Ramos (cell line): ENCODE data around the gene KIF5A.

Experiments used
- in situ Hi-C: fragments of 300-500 bp; cut with MboI; formaldehyde crosslinking; loops from one replicate; pipeline ENCODE4 v1.14.3; 2022; ENCODE audit warnings: low sequenced_read_pairs; ENCODE audit not compliant: unreplicated experiment

The KIF5A gene

DNA sequence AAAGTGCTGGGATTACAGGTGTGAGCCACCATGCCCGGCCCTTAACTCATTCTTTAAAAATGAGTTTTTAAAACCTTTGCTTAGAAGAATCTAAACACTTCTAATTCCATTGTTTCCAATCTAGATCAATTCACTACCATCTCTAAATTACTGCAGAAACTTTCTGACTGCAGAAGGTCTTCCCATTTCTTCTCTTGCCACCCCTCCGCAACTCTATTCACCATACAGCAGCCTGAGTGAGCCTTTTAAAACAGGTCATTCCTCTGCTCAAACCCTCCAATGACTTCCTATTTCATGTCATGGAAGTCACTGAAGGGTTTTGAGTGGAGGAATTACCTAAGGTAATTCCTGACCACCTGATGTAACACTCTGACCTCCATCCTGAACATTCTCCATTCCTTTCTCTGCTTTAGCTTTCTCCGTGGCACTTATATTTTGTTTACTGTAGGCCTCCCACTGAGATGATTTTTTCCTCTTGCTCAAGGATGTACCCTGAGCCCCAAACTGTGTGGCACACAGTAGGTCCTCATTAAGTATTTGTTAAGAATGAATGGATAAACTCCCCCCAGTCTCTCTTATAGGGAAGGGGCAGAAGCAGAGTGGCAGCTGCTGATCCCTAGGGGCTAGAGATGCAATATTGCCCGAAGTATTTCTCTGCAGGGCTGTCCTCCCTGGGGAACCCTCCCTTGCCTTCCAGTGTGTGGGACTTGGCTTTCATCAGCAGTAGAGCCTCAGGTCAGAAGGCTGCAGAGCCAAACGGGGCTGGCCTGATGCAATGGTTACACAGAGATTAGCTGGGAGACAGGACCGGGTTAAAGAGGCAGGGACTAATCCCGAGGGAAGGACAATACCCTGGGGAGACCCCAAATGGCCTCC, 30.7 kb upstream of the KIF5A start:
- in situ Hi-C loops, result no loop called here

DNA sequence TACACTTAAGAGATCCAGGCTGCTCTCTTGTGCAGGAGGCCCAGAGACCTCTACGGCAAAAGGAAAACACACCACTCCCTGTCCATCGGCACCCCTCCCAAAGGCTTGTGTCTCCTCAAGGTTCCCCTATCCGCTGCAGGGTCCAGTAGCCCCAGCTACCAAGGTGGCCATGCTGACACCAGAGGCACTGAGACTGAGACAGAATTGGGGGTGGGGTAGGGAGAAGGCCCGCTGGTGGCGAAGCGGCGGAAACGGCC, 30.1 kb upstream of the KIF5A start:
- in situ Hi-C loops, result no loop called here

DNA sequence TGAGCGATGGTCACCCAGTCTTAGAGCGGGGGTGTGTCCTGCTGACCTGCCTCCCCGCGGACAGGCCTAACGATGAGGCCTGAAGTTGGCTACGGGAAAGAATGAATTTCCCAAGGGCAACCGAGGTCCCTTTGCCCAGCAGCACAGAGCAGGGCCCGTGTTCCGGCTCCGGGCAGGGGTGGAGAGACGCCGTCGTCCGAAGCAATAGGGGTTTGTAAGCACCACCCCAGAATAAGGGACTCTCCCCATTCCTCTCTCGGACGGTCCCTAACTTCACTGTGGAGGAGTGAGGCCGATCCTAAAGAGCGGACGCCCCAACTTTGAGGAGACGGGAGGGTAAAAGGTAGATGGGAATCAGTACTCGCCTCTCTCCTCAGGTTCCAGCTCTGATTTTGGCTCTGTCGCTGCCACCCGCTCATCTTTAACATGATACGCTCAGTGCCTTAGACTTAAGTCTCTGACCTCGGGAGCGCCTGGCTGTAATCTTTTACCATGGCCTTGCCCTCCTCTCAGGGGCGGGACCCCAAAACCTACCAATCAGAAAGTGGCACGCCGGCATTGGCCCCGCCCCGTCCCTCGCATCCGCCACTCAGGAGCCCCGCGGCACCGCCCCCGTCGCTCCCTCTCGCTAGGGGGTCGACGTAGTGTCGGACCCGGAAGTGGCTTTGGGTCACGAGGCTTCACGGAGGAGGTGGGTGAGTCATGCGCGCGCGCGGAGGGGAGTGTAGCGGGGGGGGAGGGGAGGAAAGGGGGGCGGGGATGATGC, 29.6 kb upstream of the KIF5A start, which contains the start of gene DDIT3:
Gene DDIT3 (minus strand): TSS at position 462 of the 766 bp plus-strand sequence. CDS start 3,108 bp downstream, outside the sequence.
- in situ Hi-C loops, result no loop called here

DNA sequence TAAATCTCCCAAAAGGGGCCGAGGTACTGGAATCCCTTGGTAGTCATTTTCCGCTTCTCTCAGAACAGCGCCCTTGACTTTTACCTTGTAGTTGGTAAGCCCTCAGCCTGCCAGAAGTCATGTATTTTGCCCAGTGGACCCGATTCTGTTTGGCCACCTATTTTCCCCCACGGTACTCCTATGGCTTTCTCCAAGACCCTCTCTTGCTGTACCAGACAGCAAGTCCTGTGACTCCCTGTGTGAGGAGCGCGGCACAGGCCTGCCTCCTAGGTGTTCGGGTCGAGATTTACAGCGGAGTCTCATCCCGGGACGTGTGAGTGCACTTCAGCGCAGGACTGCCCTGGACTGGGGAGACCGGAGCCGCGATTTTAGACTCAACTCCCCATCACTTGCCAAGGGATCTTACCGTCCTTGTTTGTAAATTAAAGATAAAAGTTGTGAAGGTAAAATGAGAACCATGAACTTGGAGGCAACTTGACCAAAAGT, 28.3 kb upstream of the KIF5A start:
- in situ Hi-C loops, result no loop called here

DNA sequence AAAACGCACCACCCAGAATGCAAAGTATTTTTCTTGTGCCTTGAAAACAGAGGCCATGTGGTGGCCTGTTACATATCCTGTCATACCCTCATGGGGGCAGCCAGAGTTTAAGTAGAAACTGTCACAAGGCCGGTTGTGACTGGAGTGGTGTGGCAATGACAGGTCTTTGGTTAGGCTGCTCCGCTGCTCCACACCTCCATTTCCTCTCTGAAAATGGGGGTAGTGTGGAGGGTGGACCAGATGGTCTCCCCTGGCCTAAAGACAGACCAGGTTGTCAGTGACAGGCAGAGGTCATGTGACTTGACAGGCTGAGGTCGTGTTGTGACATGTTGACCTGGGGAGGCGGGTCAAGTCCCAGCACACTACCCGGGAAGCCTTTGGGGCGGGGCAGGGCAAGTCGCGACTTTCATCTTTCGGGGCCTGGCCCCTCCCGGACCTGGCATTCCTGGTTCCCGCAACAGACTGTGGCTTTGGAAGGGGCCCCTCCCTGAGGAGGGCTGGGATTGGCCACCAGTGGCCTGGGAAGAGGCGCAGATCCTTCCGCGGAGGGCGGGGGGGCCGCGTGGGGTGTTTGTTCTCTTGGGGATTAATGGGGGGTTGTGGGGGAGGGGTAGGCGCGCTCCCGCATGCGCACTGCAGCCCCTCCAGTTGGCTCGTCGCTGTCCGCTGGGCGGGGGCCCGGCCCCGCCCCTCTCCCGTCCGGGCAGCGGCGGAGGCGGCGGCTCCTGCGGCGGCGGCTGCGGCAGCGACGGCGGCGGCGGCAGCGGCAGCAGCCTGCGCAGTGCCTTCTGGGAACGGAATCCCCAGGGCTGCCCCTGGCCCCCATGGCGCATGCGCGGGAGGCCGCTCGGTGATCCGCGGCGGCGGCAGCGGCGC, 27.6 kb upstream of the KIF5A start, which contains the start of gene MBD6:
Gene MBD6 (plus strand): TSS at position 814 of the 876 bp plus-strand sequence. CDS start 1,480 bp downstream, outside the sequence.
- in situ Hi-C loops, result no loop called here

DNA sequence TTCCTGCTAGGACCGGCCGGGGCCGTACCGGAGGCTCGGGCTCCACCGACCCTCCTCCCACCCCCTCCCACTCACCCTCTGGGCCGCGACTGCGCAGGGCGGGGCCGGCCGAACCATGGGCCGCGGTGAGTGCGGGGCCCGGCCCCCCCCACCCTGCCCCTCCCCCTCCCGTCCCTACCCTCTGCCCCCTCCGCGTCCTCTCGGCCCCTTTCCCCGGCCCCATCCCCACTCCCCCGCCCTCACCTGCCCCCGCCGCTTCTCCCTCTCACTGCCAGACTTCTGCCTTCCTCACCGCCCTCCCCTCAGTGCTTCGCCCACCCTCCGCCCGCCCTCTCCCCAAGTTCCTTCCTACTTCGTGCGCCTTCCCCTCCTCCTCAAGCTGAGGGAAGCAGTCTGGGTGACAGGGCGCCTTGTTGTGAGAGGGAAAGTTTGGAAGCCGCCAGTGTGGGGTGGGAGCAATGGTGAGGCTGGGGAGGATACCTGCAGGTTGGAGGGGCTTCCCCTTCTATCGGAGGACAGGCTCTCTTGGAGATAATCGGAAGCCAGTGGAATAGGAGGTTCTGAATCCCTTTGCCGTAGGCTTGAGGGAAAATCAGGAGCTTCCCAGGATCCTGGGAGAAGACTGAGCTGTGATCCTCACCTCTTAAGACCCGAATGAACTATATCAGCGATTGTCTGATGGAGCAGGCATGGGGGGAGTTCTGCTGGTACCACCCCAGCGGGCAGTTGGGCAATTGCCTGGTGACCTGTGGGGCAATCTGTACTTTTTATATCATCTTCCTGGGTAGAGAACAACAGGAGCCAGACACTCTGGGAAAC, 26.7 kb upstream of the KIF5A start:
- in situ Hi-C loops, result no loop called here

DNA sequence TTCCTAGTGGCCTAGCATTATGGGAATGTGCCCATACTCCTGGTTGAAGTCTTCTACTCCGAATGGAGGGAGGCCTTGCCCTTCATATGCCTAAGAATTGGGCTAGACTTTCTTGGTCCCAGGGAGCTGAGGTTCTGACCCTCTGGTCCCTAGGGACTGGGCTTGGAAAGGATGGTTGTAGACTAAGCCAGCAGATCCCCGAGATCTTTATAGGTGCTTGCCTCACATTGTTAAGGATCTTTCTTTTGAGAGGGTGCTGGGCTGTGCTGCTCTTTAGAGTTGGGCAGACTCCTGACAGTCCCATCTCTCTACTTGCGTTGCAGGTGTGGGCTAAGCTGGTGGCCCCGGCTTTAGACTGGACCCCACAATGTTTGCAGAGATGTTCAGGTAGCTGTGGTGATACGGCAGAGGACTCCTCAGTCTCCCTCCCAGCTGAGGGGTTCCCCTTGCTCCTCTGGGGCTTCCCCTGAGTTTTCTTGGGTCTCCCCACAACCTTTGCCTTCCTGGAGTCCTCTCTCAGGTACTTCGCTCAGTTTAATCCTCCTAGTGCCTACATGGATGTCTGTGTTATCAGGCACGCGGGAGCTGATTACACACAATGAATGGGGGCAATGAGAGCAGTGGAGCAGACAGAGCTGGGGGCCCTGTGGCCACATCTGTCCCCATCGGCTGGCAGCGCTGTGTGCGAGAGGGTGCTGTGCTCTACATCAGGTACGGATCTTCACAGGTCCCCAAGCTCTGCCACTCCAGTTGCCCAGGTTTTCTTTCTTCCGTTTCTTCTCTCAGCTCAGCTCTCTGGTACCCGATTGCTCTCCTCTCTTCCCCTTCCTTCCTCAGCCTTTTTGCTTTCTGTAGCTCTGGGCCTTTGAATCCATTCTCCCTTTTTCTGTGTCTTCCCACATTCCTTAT, 25.9 kb upstream of the KIF5A start:
- in situ Hi-C loops, result no loop called here

DNA sequence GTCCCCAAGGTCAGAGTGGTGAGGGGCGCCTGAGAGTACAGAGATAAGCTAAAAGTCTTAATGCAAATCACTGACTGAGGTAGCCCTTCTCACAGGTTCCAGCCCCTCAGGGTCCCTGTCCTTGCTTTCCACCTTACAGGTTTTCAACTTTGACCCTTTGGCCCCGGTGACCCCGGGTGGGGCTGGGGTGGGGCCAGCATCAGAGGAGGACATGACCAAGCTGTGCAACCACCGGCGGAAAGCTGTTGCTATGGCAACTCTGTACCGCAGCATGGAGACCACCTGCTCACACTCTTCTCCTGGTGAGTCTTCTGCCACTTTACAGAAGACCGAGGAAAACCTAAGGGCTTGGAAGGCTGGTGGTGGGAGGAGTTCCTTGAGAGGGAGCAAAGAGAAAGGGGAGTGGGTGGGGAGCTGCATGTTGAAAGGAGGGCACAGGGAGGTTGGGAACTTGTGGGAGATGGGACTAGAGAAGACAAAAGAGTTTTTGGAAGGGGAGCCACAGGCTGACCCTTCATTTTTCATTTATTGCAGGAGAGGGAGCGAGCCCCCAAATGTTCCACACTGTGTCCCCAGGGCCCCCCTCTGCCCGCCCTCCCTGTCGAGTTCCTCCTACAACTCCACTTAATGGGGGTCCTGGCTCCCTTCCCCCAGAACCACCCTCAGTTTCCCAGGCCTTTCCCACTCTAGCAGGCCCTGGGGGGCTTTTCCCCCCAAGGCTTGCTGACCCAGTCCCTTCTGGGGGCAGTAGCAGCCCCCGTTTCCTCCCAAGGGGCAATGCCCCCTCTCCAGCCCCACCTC, 24.8 kb upstream of the KIF5A start:
- in situ Hi-C loops, result no loop called here

DNA sequence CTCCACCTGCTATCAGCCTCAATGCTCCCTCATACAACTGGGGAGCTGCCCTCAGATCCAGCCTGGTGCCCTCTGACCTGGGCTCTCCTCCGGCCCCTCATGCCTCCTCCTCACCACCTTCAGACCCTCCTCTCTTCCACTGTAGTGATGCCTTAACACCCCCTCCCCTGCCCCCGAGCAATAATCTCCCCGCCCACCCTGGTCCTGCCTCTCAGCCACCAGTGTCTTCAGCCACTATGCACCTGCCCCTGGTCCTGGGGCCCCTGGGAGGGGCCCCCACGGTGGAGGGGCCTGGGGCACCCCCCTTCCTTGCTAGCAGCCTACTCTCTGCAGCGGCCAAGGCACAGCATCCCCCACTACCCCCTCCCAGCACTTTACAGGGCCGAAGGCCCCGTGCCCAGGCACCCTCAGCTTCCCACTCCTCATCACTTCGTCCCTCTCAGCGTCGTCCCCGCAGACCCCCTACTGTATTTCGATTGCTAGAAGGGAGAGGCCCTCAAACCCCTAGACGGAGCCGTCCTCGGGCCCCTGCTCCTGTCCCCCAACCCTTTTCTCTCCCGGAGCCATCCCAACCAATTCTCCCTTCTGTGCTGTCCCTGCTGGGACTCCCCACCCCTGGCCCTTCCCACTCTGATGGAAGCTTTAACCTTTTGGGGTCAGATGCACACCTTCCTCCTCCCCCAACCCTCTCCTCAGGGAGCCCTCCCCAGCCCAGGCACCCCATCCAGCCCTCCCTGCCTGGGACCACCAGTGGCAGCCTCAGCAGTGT, 24.0 kb upstream of the KIF5A start:
- in situ Hi-C loops, result no loop called here

DNA sequence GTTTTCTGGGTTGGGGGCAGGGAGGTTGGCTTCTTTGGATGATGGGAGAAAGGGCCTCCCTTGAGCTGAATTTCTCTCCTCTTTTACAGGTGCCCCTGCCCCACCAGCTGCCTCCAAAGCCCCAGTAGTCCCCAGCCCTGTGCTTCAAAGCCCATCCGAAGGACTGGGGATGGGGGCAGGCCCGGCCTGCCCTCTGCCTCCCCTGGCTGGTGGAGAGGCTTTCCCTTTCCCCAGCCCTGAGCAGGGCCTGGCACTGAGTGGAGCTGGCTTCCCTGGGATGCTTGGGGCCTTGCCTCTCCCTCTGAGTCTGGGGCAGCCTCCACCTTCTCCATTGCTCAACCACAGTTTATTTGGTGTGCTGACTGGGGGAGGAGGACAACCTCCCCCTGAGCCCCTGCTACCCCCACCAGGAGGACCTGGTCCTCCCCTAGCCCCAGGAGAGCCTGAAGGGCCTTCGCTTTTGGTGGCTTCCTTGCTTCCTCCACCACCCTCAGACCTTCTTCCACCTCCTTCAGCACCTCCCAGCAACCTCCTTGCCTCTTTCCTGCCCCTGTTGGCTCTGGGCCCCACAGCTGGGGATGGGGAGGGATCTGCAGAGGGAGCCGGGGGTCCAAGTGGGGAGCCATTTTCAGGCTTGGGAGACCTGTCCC, 23.2 kb upstream of the KIF5A start:
- in situ Hi-C loops, result no loop called here

DNA sequence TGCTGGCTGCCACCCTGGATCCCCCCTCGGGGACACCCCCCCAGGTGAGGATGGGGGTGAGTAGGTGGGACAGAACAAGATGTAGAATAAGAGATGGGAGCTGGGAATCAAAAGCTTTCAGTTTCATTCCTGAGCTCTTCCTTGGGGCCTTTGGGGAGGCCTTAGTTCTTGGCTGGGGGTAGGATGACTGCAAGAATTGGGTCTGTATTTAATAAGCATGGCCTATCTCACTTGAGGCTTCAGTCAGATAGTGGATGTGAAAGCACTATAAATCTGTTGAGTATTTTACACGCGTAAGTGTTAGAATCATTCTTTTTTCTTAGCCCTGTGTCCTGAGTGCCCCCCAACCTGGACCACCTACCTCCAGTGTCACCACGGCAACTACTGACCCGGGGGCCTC, 22.7 kb upstream of the KIF5A start:
- in situ Hi-C loops, result no loop called here

DNA sequence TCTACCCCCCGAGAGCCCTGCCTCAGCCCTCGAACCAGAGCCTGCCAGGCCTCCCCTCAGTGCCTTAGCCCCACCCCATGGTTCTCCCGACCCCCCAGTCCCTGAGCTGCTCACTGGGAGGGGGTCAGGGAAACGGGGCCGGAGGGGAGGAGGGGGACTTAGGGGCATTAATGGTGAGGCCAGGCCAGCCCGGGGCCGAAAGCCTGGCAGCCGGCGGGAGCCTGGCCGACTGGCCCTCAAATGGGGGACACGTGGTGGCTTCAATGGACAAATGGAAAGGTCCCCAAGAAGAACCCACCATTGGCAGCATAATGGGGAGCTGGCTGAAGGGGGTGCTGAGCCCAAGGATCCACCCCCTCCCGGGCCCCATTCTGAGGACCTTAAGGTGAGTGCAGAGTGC, 21.7 kb upstream of the KIF5A start:
- in situ Hi-C loops, result no loop called here

DNA sequence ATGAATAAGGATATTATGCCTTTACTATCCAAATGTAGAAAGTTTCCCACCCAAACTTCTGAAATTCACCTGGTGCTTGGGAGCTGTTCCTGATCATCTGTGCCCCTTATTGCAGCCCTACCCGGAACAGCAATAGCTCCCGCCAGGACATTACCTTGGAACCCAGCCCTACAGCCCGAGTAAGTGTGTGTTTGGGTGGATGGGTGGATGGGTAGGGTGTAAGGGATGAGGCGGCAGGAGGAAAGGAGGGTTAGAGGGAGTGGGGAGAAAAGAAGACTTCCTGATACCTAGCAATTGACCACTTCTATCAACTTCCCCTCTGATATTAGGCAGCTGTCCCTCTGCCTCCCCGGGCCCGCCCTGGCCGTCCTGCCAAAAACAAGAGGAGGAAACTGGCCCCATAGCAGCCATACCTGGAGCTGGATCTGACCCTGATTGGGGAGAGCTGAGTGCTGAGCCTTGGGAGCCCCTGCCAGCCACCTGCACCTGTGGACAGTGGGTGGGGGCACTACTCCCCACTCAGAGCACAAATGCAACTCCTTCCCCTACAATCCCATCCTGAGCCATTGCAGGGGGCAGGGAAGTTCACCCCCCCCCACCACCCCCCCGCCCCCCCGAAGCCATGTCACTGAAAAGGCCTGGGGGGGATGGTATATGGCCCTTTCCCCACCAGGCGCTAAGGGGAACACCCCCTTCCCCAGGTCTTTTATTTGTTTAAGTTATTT, 20.9 kb upstream of the KIF5A start:
- in situ Hi-C loops, result no loop called here

DNA sequence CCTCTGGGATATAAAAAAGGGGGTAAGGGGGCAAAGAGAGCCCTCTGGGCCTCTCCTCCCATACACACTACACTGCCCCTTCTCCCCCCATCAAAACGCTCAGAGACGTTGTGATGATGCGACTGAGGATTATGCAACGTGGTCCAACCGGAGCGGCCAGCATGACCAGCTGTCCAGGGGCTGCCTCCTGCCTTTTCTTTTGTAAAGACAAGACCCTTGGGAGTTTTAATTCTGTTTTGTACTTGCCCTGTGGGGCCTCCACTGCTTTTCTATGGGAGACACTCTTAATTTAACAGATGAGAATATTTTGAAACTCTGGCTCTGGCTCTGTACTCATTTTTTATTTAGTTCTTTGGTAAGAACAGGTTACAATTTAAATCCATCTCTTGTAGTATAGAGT, 20.0 kb upstream of the KIF5A start:
- in situ Hi-C loops, result no loop called here

DNA sequence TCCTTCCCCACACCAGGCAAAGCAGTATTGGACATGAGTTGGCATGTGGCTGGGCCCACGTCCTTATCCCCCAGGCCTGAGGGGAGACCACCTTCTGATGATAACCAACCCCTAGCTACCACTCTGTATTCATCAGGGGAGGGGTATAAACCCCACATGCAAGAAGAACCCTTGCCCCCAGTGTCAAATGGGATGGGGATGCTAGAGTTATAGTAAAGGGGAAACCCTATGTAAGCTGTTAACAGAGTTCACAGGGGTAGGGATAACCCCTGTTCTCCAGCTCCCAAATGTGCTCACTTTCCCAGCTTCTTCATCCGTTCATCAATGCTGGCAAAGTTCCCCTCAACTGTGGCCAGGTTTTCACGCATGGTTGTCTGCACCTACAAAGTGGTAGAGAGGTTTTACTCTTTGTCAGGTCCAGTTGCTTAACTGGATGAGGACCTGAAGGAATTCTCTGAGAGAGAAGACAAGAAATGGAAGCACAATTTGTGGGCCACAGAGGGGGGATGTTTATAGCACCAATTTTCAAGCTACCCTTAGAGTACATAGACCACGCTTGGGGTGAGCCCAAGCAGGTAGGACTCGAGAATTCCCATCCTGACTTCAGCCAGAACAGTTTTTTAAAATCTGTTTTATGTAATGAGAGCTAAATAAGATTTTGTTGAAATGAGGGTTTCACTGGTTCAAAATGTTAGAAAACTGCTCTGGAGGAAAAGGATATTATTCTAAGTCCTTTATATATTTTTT, 19.3 kb upstream of the KIF5A start:
- in situ Hi-C loops, result no loop called here
